Hepatocyte (in vitro differentiated cells): ENCODE data around the gene DPCD.

ENCODE experiments used
- CTCF ChIP-seq: fragments of 200-600 bp; sonication (generic); IDR thresholded peaks from 2 replicates; pipeline ENCODE4 v1.5.1; 2016; ENCODE audit warnings: antibody characterized with exemption, mild to moderate bottlenecking; ENCODE audit not compliant: poor library complexity
- EZH2 ChIP-seq: fragments of 200-600 bp; sonication (generic); IDR thresholded peaks from 2 replicates; pipeline ENCODE4 v1.6.1; 2016; ENCODE audit warnings: antibody characterized with exemption, mild to moderate bottlenecking, borderline replicate concordance

- TF ChIP-seq EZH2 (no peak), CTCF (no peak)
Observed at GRCh38 chr10:101644002-101644401, 55.9 kb downstream of the DPCD start.
